ENCODE measurements around the gene MT1E.

The MT1E gene

GRCh38 chr16:56651586-56651985, 26.0 kb downstream of the MT1E start, which contains the start of gene MT1B:
MT1B (plus strand) TSS chr16:56651886; CDS start chr16:56651954, 68 bp downstream.
- TF ChIP-seq CTCF (IDR thresholded peaks at IDR 0.05; ENCODE audit: low read depth, low read length): no peak
- no peak for DNase-seq (ENCODE audit: low read depth in 2 of 2)
- H3K4me3 ChIP-seq (replicated peaks in 1 of 2; ENCODE audit: low read depth in 2 of 2, low read length in 2 of 2): no peak within 1 kb of the TSS

GRCh38 chr16:56652600-56652999, 27.0 kb downstream of the MT1E start:
- H3K4me3 ChIP-seq (replicated peaks in 1 of 2; ENCODE audit: low read depth in 2 of 2, low read length in 2 of 2): no peak overlapping the region
- DNase-seq (ENCODE audit: low read depth in 2 of 2): no peak
- no peak for TF ChIP-seq CTCF (IDR thresholded peaks at IDR 0.05; ENCODE audit: low read depth, low read length)

GRCh38 chr16:56653218-56653617, 27.6 kb downstream of the MT1E start:
- no peak for DNase-seq (ENCODE audit: low read depth in 2 of 2)
- TF ChIP-seq CTCF (IDR thresholded peaks at IDR 0.05; ENCODE audit: low read depth, low read length): no peak
- no peak overlapping the region for H3K4me3 ChIP-seq (replicated peaks in 1 of 2; ENCODE audit: low read depth in 2 of 2, low read length in 2 of 2)

- no peak for TF ChIP-seq CTCF (IDR thresholded peaks at IDR 0.05; ENCODE audit: low read depth, low read length)
- H3K4me3 ChIP-seq (replicated peaks in 1 of 2; ENCODE audit: low read depth in 2 of 2, low read length in 2 of 2): peak within 1 kb of the TSS; percentile 53
- DNase-seq (ENCODE audit: low read depth in 2 of 2): peak; percentile 24 to 39
These were observed 32.2 kb downstream of the MT1E start, which contains the start of gene MT1F for GRCh38 chr16:56657555-56658326. MT1F (plus strand) TSS chr16:56657959; CDS start chr16:56658059, 100 bp downstream.

- H3K4me3 ChIP-seq (replicated peaks in 1 of 2; ENCODE audit: low read depth in 2 of 2, low read length in 2 of 2): peak overlapping the region; percentile 53
- no peak for DNase-seq (ENCODE audit: low read depth in 2 of 2)
- no peak for TF ChIP-seq CTCF (IDR thresholded peaks at IDR 0.05; ENCODE audit: low read depth, low read length)
These were observed 32.8 kb downstream of the MT1E start for GRCh38 chr16:56658327-56658875.

- DNase-seq (ENCODE audit: low read depth in 2 of 2): no peak
- H3K4me3 ChIP-seq (replicated peaks in 1 of 2; ENCODE audit: low read depth in 2 of 2, low read length in 2 of 2): no peak overlapping the region
- TF ChIP-seq CTCF (IDR thresholded peaks at IDR 0.05; ENCODE audit: low read depth, low read length): no peak
These were observed 37.1 kb downstream of the MT1E start for GRCh38 chr16:56662357-56663354.
